ENCODE results near the gene OR52N2.

Gene OR52N2

DNA sequence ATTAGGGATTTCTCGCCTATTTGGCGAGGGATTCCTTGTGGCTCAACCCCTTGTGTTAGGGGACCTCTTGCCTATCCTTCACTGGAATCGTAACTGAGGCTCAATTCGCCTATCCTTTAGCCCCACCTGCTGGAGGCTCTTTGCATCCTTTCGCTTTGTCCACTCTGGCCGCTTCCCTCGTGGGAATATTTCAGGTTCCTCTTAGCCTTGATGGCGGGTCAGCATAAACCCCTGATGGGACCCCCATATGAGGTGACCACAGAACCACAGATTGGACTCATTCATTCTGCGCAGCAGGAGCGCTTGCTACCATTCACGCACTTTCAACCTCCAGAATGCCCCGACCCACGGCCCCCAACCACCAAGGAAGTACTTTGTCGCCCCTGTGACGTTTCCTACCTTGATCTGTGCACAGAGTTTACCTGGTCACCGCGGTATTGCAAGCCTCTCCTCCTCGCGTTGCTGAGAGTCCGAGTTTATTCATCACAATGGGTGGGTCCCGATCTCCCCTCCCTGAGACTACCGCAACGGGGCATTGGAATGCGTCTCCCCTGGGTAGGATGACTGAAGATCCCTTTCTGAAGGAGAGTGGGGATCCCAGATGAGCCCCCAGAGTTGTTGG is at the start of gene OR52N2:
Gene OR52N2 (plus strand): TSS at position 425 of the 622 bp plus-strand sequence. CDS start 11,412 bp downstream, outside the sequence.
- H3K36me3 ChIP-seq (ENCODE audit: control insufficient read depth, insufficient read depth, low read length, severe bottlenecking), result no peaks in the 10 kb centered on the region
- peak; percentile 92 for DNase-seq (ENCODE audit: low read depth)
- peaks cover 9% of the 10 kb centered on the region for H3K9me3 ChIP-seq (ENCODE audit: control insufficient read depth, low read length)
- H3K4me3 ChIP-seq (ENCODE audit: low read length), result peak within 1 kb of the TSS; percentile 88
- H3K9ac ChIP-seq (ENCODE audit: low read length), result peak within 1 kb of the TSS; percentile 79
- peaks cover 8% of the 10 kb centered on the region for H3K4me1 ChIP-seq (ENCODE audit: control insufficient read depth, insufficient read depth, low read length)
- no peaks in the 10 kb centered on the region for H3K27me3 ChIP-seq (replicated peaks; ENCODE audit: control insufficient read depth, insufficient read depth, low read length)

DNA sequence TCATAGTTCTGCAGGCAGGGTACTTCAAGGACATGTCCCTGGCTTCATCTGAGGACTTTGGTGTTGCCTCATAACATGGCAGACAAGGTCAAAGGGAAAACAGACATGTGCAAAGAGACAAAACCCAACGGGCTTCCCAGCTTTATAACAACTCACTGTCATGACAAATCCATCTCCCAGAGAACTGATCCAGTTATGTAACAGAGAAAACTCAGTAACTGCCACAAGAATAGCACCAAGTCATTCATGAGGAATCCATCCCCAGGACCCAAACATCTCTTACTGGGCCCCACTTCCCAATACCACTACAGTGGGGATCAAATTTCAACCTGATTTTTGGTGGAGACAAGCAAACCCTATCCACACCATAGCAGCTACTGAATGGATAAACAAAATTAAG is 41.7 kb upstream of the OR52N2 start:
- H3K36me3 ChIP-seq (ENCODE audit: control insufficient read depth, insufficient read depth, low read length, severe bottlenecking), result no peaks in the 10 kb centered on the region
- H3K9ac ChIP-seq (ENCODE audit: low read length), result no peak overlapping the region
- H3K4me3 ChIP-seq (ENCODE audit: low read length), result no peak overlapping the region
- H3K9me3 ChIP-seq (ENCODE audit: control insufficient read depth, low read length), result no peaks in the 10 kb centered on the region
- H3K4me1 ChIP-seq (ENCODE audit: control insufficient read depth, insufficient read depth, low read length), result no peaks in the 10 kb centered on the region
- H3K27me3 ChIP-seq (replicated peaks; ENCODE audit: control insufficient read depth, insufficient read depth, low read length), result no peaks in the 10 kb centered on the region
- DNase-seq (ENCODE audit: low read depth), result no peak

DNA sequence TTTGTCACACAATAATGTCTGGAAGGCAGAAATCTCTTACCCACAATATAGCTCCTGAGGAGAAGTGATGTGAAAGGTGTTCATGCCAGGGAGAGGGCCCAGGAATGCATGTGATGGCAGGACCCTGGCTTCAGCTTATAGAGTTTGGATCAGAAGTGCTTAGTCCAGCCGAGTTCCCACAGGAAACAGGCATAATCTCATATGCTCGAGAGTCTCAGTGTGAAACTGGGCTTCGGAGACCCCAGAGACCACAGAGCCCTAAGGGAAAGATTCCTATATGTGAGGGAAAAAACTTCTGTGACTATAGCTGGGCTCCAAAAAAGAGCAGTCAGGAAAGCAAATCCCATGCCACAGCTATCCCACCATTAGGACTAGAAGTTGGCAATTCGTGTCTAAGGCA is 25.5 kb upstream of the OR52N2 start, which contains the start of gene OR52N5:
Gene OR52N5 (minus strand): TSS at position 101 of the 400 bp plus-strand sequence. CDS start 4,721 bp downstream, outside the sequence.
- H3K36me3 ChIP-seq (ENCODE audit: control insufficient read depth, insufficient read depth, low read length, severe bottlenecking), result no peaks in the 10 kb centered on the region
- H3K4me1 ChIP-seq (ENCODE audit: control insufficient read depth, insufficient read depth, low read length), result no peaks in the 10 kb centered on the region
- no peak within 1 kb of the TSS for H3K9ac ChIP-seq (ENCODE audit: low read length)
- H3K27me3 ChIP-seq (replicated peaks; ENCODE audit: control insufficient read depth, insufficient read depth, low read length), result no peaks in the 10 kb centered on the region
- H3K9me3 ChIP-seq (ENCODE audit: control insufficient read depth, low read length), result no peaks in the 10 kb centered on the region
- H3K4me3 ChIP-seq (ENCODE audit: low read length), result no peak within 1 kb of the TSS
- DNase-seq (ENCODE audit: low read depth), result no peak

DNA sequence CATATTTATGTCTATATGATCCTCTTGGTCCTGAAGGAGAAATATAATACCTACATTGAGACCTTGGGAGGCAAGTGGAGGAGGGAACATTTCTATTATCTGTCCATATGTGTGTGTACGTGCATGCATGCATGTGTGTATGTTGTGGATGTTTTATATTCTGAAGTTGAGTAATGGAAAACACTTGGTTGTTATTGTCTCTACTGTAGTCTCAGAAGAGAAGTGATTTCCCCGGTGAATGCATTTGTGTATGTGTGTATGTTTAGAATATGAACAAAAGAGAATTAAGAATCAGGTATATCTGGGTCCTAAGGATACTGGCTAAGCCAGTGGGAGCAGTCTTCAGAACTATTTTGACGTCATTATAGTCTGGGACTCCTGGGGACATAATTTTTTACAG is 17.6 kb upstream of the OR52N2 start, which contains the start of gene OR52N1:
Gene OR52N1 (minus strand): TSS at position 101 of the 400 bp plus-strand sequence. CDS start 2,449 bp downstream, outside the sequence.
- no peak for DNase-seq (ENCODE audit: low read depth)
- Histone ChIP-seq H3K9ac (ENCODE audit: low read length) (no peak within 1 kb of the TSS), H3K4me3 (ENCODE audit: low read length) (no peak within 1 kb of the TSS), H3K27me3 (replicated peaks; ENCODE audit: control insufficient read depth, insufficient read depth, low read length) (peaks cover 3% of the 10 kb centered on the region), H3K4me1 (ENCODE audit: control insufficient read depth, insufficient read depth, low read length) (no peaks in the 10 kb centered on the region), H3K9me3 (ENCODE audit: control insufficient read depth, low read length) (no peaks in the 10 kb centered on the region), H3K36me3 (ENCODE audit: control insufficient read depth, insufficient read depth, low read length, severe bottlenecking) (no peaks in the 10 kb centered on the region)

DNA sequence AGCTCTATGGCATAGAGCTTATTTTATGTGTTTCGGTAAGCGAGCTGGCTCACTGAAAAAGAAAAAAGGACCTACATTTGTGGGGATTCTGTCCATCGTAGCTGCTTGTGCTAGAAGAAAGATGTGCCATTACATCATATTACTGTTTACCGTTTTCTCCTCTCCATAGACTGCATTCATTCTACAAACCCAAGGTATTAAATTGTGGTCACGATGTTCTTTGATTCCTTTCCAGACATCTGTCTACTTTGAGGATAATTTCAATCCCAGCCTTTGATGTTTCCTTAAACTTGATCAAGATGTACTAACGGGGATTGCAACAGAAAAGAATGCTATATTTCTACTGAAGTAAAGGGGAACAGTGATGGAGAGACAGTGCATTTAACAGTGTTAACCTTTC is 12.2 kb upstream of the OR52N2 start:
- no peaks in the 10 kb centered on the region for H3K36me3 ChIP-seq (ENCODE audit: control insufficient read depth, insufficient read depth, low read length, severe bottlenecking)
- H3K4me3 ChIP-seq (ENCODE audit: low read length), result no peak overlapping the region
- H3K27me3 ChIP-seq (replicated peaks; ENCODE audit: control insufficient read depth, insufficient read depth, low read length), result no peaks in the 10 kb centered on the region
- no peak for DNase-seq (ENCODE audit: low read depth)
- no peak overlapping the region for H3K9ac ChIP-seq (ENCODE audit: low read length)
- no peaks in the 10 kb centered on the region for H3K4me1 ChIP-seq (ENCODE audit: control insufficient read depth, insufficient read depth, low read length)
- no peaks in the 10 kb centered on the region for H3K9me3 ChIP-seq (ENCODE audit: control insufficient read depth, low read length)

DNA sequence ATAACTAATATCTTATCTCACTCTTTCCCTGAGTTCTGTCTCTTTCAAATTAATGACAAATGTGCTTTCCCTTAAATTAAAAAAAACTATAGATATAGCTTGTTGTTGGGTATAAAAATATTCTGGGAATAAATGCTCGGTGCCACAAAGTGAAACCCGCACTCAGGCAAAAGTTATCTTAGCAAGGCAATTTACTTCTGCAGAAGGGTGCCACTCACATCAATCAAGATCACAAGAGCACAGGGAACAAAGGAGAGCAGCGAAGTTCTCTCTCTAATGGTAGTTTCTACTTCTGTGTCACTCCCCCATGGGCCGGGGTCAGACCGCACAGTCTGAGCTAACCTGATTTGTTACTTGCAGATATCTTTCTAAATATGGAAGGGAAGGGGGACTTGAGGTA is 4.7 kb upstream of the OR52N2 start:
- Histone ChIP-seq H3K36me3 (ENCODE audit: control insufficient read depth, insufficient read depth, low read length, severe bottlenecking) (no peaks in the 10 kb centered on the region), H3K4me1 (ENCODE audit: control insufficient read depth, insufficient read depth, low read length) (peaks cover 8% of the 10 kb centered on the region), H3K4me3 (ENCODE audit: low read length) (no peak overlapping the region), H3K9me3 (ENCODE audit: control insufficient read depth, low read length) (peaks cover 13% of the 10 kb centered on the region), H3K27me3 (replicated peaks; ENCODE audit: control insufficient read depth, insufficient read depth, low read length) (no peaks in the 10 kb centered on the region), H3K9ac (ENCODE audit: low read length) (no peak overlapping the region)
- DNase-seq (ENCODE audit: low read depth), result no peak

DNA sequence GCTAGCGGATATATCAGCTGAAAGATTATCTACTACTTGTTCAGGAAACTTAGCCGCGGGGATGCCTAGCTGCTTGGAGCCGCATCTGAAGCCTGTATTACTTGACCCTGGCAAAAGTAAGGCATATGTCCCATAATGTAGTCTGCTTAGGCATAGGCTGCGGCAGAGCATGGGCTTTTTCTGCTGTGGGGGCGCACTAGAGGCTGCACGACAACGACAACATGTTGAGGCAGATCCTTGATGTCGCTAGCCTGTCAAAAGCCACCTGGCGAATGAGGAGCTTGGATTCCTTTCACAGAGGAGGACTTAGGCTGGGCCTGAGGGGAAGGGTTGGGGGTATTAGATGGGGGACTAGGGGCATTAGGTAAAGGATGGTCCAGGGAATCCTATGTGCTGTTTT is 1.1 kb upstream of the OR52N2 start:
- no peak overlapping the region for H3K4me3 ChIP-seq (ENCODE audit: low read length)
- no peaks in the 10 kb centered on the region for H3K27me3 ChIP-seq (replicated peaks; ENCODE audit: control insufficient read depth, insufficient read depth, low read length)
- H3K36me3 ChIP-seq (ENCODE audit: control insufficient read depth, insufficient read depth, low read length, severe bottlenecking), result no peaks in the 10 kb centered on the region
- peaks cover 8% of the 10 kb centered on the region for H3K4me1 ChIP-seq (ENCODE audit: control insufficient read depth, insufficient read depth, low read length)
- no peak for DNase-seq (ENCODE audit: low read depth)
- no peak overlapping the region for H3K9ac ChIP-seq (ENCODE audit: low read length)
- peaks cover 13% of the 10 kb centered on the region for H3K9me3 ChIP-seq (ENCODE audit: control insufficient read depth, low read length)

DNA sequence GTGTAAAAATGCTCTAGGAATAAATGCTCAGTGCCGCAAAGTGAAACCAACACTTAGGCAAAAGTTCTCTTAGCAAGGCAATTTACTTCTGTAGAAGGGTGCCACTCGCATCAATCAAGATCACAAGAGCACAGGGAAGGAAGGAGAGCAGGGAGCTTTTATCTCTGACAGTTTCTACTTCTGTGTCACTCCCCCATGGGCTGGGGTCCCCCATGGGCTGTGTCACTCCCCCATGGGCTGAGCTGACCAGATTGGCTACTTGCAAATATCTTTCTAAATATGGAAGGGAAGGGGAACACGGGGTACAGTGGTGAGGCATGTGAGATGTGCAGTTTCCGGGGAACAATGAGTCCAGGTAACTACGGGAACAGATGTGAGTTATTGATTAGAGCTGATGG is 397 bp downstream of the OR52N2 start:
- H3K9me3 ChIP-seq (ENCODE audit: control insufficient read depth, low read length), result peaks cover 3% of the 10 kb centered on the region
- H3K36me3 ChIP-seq (ENCODE audit: control insufficient read depth, insufficient read depth, low read length, severe bottlenecking), result no peaks in the 10 kb centered on the region
- peak overlapping the region; percentile 79 for H3K9ac ChIP-seq (ENCODE audit: low read length)
- H3K4me3 ChIP-seq (ENCODE audit: low read length), result peak overlapping the region; percentile 88
- H3K4me1 ChIP-seq (ENCODE audit: control insufficient read depth, insufficient read depth, low read length), result peaks cover 8% of the 10 kb centered on the region
- no peaks in the 10 kb centered on the region for H3K27me3 ChIP-seq (replicated peaks; ENCODE audit: control insufficient read depth, insufficient read depth, low read length)
- peak; percentile 2 for DNase-seq (ENCODE audit: low read depth)

DNA sequence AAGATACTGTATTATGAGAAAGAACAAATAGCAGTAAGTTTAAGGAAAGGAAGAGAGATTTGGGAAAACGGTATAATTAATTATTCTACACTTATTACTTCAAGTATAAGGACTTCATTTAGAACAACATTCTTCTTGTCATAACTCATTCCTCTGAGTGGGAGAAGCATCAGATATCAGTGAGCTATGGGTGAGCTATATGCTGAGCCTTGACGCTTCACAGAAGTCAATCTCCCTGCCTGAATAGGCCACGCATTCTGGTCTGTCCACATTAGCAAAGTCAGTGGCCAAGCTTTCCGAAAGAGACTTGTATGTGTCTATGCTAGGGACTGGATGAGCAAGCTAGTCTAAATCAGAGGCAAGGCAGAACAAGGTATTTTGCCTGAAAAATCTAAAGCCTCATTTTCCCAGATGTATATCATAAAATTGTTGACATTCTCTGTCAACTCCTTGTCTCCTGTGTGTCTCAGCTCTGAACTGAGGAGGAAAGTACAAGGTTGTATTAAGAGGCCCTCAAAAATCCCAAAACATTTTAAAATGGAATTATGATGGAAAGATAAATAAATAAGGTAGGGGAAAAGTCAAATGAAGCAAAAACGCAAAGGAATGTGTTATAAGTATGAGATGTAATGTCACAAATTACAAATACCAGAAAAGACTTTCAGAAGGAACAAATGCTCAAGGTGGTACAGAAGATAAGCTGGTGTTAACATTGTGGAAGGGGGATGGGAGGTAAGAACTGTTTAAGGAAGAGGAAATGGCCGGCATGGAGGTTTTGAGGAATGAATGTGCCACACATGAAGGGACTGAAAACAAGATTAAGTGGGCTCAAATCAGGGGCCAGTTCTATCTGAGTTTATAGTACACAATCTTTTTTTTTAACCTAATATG is 1.4 kb downstream of the OR52N2 start:
- no peaks in the 10 kb centered on the region for H3K36me3 ChIP-seq (ENCODE audit: control insufficient read depth, insufficient read depth, low read length, severe bottlenecking)
- H3K4me3 ChIP-seq (ENCODE audit: low read length), result no peak overlapping the region
- no peaks in the 10 kb centered on the region for H3K27me3 ChIP-seq (replicated peaks; ENCODE audit: control insufficient read depth, insufficient read depth, low read length)
- peaks cover 9% of the 10 kb centered on the region for H3K4me1 ChIP-seq (ENCODE audit: control insufficient read depth, insufficient read depth, low read length)
- DNase-seq (ENCODE audit: low read depth), result no peak
- H3K9ac ChIP-seq (ENCODE audit: low read length), result no peak overlapping the region
- no peaks in the 10 kb centered on the region for H3K9me3 ChIP-seq (ENCODE audit: control insufficient read depth, low read length)

DNA sequence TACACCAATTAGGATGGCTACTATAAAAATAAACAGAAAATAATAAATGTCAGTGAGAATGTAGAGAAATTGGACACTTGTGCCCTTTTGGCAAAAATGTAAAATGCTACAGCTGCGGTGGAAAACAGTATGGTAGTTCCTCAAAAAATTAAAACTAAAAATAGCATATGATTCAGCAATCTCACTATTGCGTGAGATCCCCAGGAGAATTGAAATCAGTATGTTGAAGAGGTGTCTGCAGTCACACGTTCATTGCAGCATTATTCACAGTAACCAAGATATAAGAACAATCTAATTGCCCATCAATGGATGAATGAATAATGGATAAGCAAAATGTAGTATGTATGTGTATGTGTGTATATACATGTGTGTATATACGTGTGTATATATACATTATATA is 6.8 kb downstream of the OR52N2 start:
- no peak for DNase-seq (ENCODE audit: low read depth)
- no peaks in the 10 kb centered on the region for H3K27me3 ChIP-seq (replicated peaks; ENCODE audit: control insufficient read depth, insufficient read depth, low read length)
- peaks cover 7% of the 10 kb centered on the region for H3K4me1 ChIP-seq (ENCODE audit: control insufficient read depth, insufficient read depth, low read length)
- H3K9me3 ChIP-seq (ENCODE audit: control insufficient read depth, low read length), result no peaks in the 10 kb centered on the region
- H3K36me3 ChIP-seq (ENCODE audit: control insufficient read depth, insufficient read depth, low read length, severe bottlenecking), result no peaks in the 10 kb centered on the region
- no peak overlapping the region for H3K9ac ChIP-seq (ENCODE audit: low read length)
- H3K4me3 ChIP-seq (ENCODE audit: low read length), result no peak overlapping the region

DNA sequence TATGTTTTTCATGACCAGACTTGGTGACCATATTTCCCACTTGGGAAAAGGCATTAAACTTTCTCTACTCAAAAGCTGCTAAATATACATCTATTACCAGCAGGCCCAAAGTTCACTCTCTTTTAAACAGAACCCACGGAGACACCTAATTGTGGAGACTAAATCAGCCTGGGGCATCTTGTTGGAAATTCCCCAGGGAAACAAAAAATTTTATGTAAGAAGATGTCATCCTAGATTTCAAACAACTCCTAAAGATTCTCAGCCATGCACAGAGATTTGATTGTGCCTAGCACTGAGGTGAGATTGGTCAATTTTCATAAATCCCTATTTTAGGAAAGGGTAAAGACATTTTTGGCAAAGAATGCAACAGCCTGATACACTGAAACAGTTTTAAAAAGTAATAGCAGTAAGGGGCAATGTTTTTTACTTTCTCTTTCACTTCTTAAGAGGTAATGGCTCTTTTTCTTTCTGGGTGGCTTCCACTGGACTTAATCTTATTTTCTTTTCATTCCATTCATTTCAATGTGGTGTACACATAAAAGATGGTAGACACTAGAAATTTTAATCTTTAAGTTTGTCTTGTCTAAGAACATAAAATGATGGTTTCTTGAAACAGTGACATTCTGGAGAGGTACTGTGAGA is 9.6 kb downstream of the OR52N2 start:
- Histone ChIP-seq H3K27me3 (replicated peaks; ENCODE audit: control insufficient read depth, insufficient read depth, low read length) (no peaks in the 10 kb centered on the region), H3K9ac (ENCODE audit: low read length) (no peak overlapping the region)
- peak; percentile 12 for DNase-seq (ENCODE audit: low read depth)

More for the DNA sequence above, 9.6 kb downstream of the OR52N2 start:
- H3K4me1 ChIP-seq (ENCODE audit: control insufficient read depth, insufficient read depth, low read length), result peaks cover 7% of the 10 kb centered on the region
- no peak overlapping the region for H3K4me3 ChIP-seq (ENCODE audit: low read length)
- no peaks in the 10 kb centered on the region for H3K36me3 ChIP-seq (ENCODE audit: control insufficient read depth, insufficient read depth, low read length, severe bottlenecking)
- no peaks in the 10 kb centered on the region for H3K9me3 ChIP-seq (ENCODE audit: control insufficient read depth, low read length)
